ENCODE measurements around the gene MEFV. TPM values are rescaled to one million over a fixed set of nuclear protein-coding genes. Genes with fewer than 3 reads are reported as not detected.

Gene MEFV
- total RNA-seq, 1 donor from 2014 or later = not detected

DNA sequence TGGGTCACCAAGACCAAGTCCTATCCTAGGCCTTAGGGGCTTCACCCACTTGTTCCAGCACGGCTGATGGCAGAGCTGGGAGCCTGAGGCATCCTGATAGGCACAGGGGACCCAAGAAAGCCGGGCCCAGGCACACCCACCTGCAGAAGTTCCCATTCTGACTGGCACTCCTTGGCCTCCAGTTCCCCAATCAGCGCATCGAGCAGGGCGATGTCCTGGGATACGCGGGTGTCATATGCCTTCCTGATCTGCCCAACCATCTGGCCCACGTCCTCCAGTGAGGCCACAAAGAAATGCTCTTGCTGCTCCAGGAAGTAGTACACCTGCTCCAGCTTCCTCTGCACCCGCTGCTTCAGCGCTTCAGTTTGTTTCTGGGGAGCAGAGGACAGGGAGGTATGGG, 9.6 kb downstream of the MEFV start:
- Mint-ChIP-seq H3K4me3 (ENCODE audit: unreplicated experiment) (no peak overlapping the region), H3K9me3 (ENCODE audit: unreplicated experiment) (no peaks in the 10 kb centered on the region), H3K27me3 (ENCODE audit: unreplicated experiment) (peaks cover 12% of the 10 kb centered on the region), H3K4me1 (ENCODE audit: unreplicated experiment) (no peaks in the 10 kb centered on the region), H3K36me3 (ENCODE audit: unreplicated experiment) (no peaks in the 10 kb centered on the region), H3K27ac (ENCODE audit: unreplicated experiment) (no peak overlapping the region)
- DNase-seq (ENCODE audit: extremely low spot score, unreplicated experiment) = no peak
- no peak for TF ChIP-seq CTCF (IDR thresholded peaks at IDR 0.05)

DNA sequence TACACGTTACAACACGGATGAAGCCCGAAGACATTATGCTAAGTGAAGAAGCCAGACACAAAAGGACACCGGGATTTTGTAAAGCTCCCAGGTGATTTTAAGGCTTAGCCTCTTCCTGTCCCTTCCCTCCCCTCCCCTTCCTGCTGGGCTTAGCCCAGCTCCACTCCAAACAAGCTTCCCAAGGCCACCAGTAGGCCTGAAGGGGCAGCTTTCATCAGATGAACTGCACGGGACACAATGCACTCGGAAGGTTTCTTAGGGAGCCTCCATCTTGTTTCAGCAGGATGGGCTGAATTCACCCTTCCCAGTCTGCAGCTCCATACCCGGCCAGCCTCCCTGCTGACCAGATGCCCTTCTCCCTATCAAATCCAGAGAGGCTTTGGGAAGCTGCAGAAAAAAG, 10.4 kb downstream of the MEFV start:
- Mint-ChIP-seq H3K4me3 (ENCODE audit: unreplicated experiment) (no peak overlapping the region), H3K27ac (ENCODE audit: unreplicated experiment) (no peak overlapping the region), H3K27me3 (ENCODE audit: unreplicated experiment) (peaks cover 12% of the 10 kb centered on the region), H3K9me3 (ENCODE audit: unreplicated experiment) (no peaks in the 10 kb centered on the region), H3K36me3 (ENCODE audit: unreplicated experiment) (no peaks in the 10 kb centered on the region), H3K4me1 (ENCODE audit: unreplicated experiment) (no peaks in the 10 kb centered on the region)
- TF ChIP-seq CTCF (IDR thresholded peaks at IDR 0.05) = no peak
- DNase-seq (ENCODE audit: extremely low spot score, unreplicated experiment) = no peak

DNA sequence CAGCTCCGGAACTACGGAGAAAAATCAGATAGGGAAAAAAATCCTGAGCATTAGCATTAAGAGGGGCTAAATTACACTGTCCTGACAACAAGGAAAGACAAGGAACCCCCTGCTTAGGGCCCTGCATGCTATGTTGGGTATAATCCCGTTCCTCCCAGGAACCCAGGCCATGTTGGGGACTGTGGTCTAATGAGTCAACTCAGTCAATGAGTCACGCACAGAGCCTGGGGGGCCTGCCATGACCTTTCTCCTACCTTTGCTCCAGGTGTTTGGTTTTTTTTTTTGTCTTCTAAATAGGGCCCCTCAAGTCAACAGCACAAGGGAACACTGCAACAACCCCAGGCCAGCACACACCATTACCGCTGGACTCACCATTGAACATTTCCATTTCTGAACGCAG, 12.6 kb downstream of the MEFV start:
- H3K9me3 Mint-ChIP-seq (ENCODE audit: unreplicated experiment) = no peaks in the 10 kb centered on the region
- no peak overlapping the region for H3K27ac Mint-ChIP-seq (ENCODE audit: unreplicated experiment)
- DNase-seq (ENCODE audit: extremely low spot score, unreplicated experiment) = no peak
- no peak overlapping the region for H3K4me3 Mint-ChIP-seq (ENCODE audit: unreplicated experiment)
- no peaks in the 10 kb centered on the region for H3K4me1 Mint-ChIP-seq (ENCODE audit: unreplicated experiment)
- no peaks in the 10 kb centered on the region for H3K36me3 Mint-ChIP-seq (ENCODE audit: unreplicated experiment)
- TF ChIP-seq CTCF (IDR thresholded peaks at IDR 0.05) = no peak
- H3K27me3 Mint-ChIP-seq (ENCODE audit: unreplicated experiment) = peaks cover 18% of the 10 kb centered on the region

DNA sequence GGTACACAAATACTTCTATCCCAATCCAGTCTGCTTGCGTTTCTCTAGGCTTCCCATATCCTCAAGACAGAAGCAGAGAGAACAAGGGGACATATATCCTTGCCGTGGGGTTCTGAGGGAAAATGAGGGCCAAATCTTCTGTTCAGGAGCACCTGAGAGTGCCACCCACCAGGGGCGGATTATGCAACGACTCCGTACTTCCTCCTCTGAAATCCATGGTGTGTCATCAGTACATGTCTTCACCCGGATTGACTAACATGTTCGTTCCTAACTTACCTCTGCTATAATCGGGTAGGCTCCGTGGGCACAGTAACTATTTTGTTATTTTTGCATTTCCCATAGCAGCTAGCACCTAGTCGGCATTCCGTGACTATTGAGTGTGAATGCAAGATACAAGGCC, 13.7 kb downstream of the MEFV start:
- Mint-ChIP-seq H3K36me3 (ENCODE audit: unreplicated experiment) (no peaks in the 10 kb centered on the region), H3K4me3 (ENCODE audit: unreplicated experiment) (no peak overlapping the region), H3K9me3 (ENCODE audit: unreplicated experiment) (no peaks in the 10 kb centered on the region), H3K4me1 (ENCODE audit: unreplicated experiment) (no peaks in the 10 kb centered on the region), H3K27ac (ENCODE audit: unreplicated experiment) (no peak overlapping the region), H3K27me3 (ENCODE audit: unreplicated experiment) (peaks cover 16% of the 10 kb centered on the region)
- no peak for DNase-seq (ENCODE audit: extremely low spot score, unreplicated experiment)
- no peak for TF ChIP-seq CTCF (IDR thresholded peaks at IDR 0.05)

GRCh38 chr16:3241761-3242160, 14.7 kb downstream of the MEFV start:
- H3K4me3 Mint-ChIP-seq (ENCODE audit: unreplicated experiment) = no peak overlapping the region
- peaks cover 16% of the 10 kb centered on the region for H3K27me3 Mint-ChIP-seq (ENCODE audit: unreplicated experiment)
- DNase-seq (ENCODE audit: extremely low spot score, unreplicated experiment) = no peak
- H3K27ac Mint-ChIP-seq (ENCODE audit: unreplicated experiment) = no peak overlapping the region
- TF ChIP-seq CTCF (IDR thresholded peaks at IDR 0.05) = no peak
- H3K4me1 Mint-ChIP-seq (ENCODE audit: unreplicated experiment) = no peaks in the 10 kb centered on the region
- H3K9me3 Mint-ChIP-seq (ENCODE audit: unreplicated experiment) = no peaks in the 10 kb centered on the region
- no peaks in the 10 kb centered on the region for H3K36me3 Mint-ChIP-seq (ENCODE audit: unreplicated experiment)

Measured in osteocyte (in vitro differentiated cells).